T-cell (primary cell): ENCODE measurements around the gene SF1. TPM values are rescaled to one million over a fixed set of nuclear protein-coding genes. Genes with fewer than 3 reads are reported as not detected.

Source experiments
- ATAC-seq, 4 experiments: fragments of 200-7000 bp in 3 of 4; fragments of 150-1000 bp in 1 of 4; cut with Tn5 transposase; replicated peaks in 1 of 4; 1 replicate in 3 of 4; 2 replicates in 1 of 4; pipeline ENCODE4 v1.10.0; 2021; ENCODE audit warnings: moderate library complexity in 3 of 4, mild to moderate bottlenecking in 2 of 4, moderate number of reproducible peaks in 1 of 4
- CTCF ChIA-PET, 2 donors: fragments of 300-600 bp; sonication (Branson Sonifier 250); formaldehyde crosslinking; loops; one replicate each; lab custom pipeline; 2022; ENCODE audit warnings: antibody characterized with exemption in 2 of 2; lab: Charles Lee
- POLR2A ChIA-PET, 2 donors: fragments of 300-600 bp; sonication (Branson Sonifier 250); formaldehyde crosslinking; loops; one replicate each; lab custom pipeline; 2022; ENCODE audit warnings: antibody characterized with exemption in 2 of 2; lab: Charles Lee
- DNase-seq, 35 experiments: peaks; one replicate each; pipeline versions ENCODE4 v3.0.0 to v3.0.0-alpha.2; 2013 to 2023
- H3K27ac ChIP-seq: one replicate; pipeline ENCODE4 v1.5.1; 2013; ENCODE audit warnings: low read length
- H3K27me3 ChIP-seq, 2 experiments: replicated peaks in 1 of 2; 1 replicate in 1 of 2; 2 replicates in 1 of 2; pipeline versions ENCODE4 v1.6.1 to v1.7.0; 2013; ENCODE audit warnings: low read length in 1 of 2, mixed read lengths in 1 of 2; ENCODE audit not compliant: control insufficient read depth in 2 of 2, insufficient read depth in 2 of 2; ENCODE audit errors: extremely low read depth in 1 of 2
- H3K36me3 ChIP-seq, 2 donors: 1 replicate in 1 of 2; 2 replicates in 1 of 2; pipeline versions ENCODE4 v1.6.1 to v1.7.0; 2013; ENCODE audit warnings: low read length in 1 of 2; ENCODE audit not compliant: control insufficient read depth in 2 of 2, insufficient read depth in 1 of 2; ENCODE audit errors: extremely low read depth in 1 of 2
- H3K4me1 ChIP-seq, 2 experiments: 1 replicate in 1 of 2; 2 replicates in 1 of 2; pipeline versions ENCODE4 v1.6.1 to v1.7.0; 2013; ENCODE audit warnings: low read length in 2 of 2, mixed read lengths in 1 of 2; ENCODE audit not compliant: insufficient read depth in 2 of 2, control insufficient read depth in 1 of 2; ENCODE audit errors: extremely low read depth in 1 of 2
- H3K4me3 ChIP-seq, 2 donors: 1 replicate in 1 of 2; 2 replicates in 1 of 2; pipeline versions ENCODE4 v1.5.1 to v1.7.0; 2013; ENCODE audit warnings: mild to moderate bottlenecking in 2 of 2, low read length in 1 of 2, moderate library complexity in 1 of 2; ENCODE audit not compliant: control insufficient read depth in 1 of 2; ENCODE audit errors: extremely low read depth in 1 of 2
- H3K9me3 ChIP-seq: 2 replicates; pipeline ENCODE4 v1.7.0; 2013
- H3K27ac Mint-ChIP-seq, 2 donors: one replicate each; pipeline ENCODE4 v1.8.0; 2020 to 2021; ENCODE audit warnings: mild to moderate bottlenecking in 2 of 2, mixed read lengths in 2 of 2
- H3K27me3 Mint-ChIP-seq, 2 donors: one replicate each; pipeline ENCODE4 v1.8.0; 2021 to 2022; ENCODE audit warnings: mixed read lengths in 2 of 2
- H3K36me3 Mint-ChIP-seq: one replicate; pipeline ENCODE4 v1.8.0; 2021; ENCODE audit warnings: mixed read lengths
- H3K4me1 Mint-ChIP-seq, 3 donors: one replicate each; pipeline ENCODE4 v1.8.0; 2020 to 2022; ENCODE audit warnings: mixed read lengths in 3 of 3, mild to moderate bottlenecking in 1 of 3
- H3K4me3 Mint-ChIP-seq, 3 donors: one replicate each; pipeline ENCODE4 v1.8.0; 2020 to 2022; ENCODE audit warnings: mild to moderate bottlenecking in 3 of 3, mixed read lengths in 3 of 3, moderate library complexity in 3 of 3
- H3K9me3 Mint-ChIP-seq, 3 donors: one replicate each; pipeline ENCODE4 v1.8.0; 2020 to 2022; ENCODE audit warnings: mixed read lengths in 3 of 3
- WGBS: methylation state at CpG from one replicate; pipeline ENCODE4 v1.1.5; 2013; ENCODE audit warnings: missing lambda C conversion rate; ENCODE audit not compliant: insufficient coverage; 5-methylcytosine and 5-hydroxymethylcytosine counted together
- total RNA-seq, 35 experiments: library from RNA in 6 of 35; stranded (reverse) in 6 of 35; fragments of 120-200 nt in 1 of 35; gene quantifications; one replicate each; pipeline versions ENCODE4 v1.2.1 to v1.2.4 and lab custom pipeline; 2013 to 2026

Gene SF1
- total RNA-seq, 5 donors from 2014 or later (not counting 1 experiment from before 2014, with no cell fraction given) = 670 to 1,510 (median 732) TPM

GRCh38 chr11:64726867-64727530 lies 51.3 kb downstream of the SF1 start:
- no peak overlapping the region for H3K4me3 Mint-ChIP-seq
- Histone ChIP-seq H3K4me3 (no peak overlapping the region), H3K27me3 (peaks cover 0 to 7% of the 10 kb centered on the region in 2 experiments), H3K36me3 (peaks cover 18 to 45% of the 10 kb centered on the region in 2 donors), H3K27ac (no peak overlapping the region), H3K9me3 (no peaks in the 10 kb centered on the region), H3K4me1 (peaks cover 2 to 24% of the 10 kb centered on the region in 2 experiments)
- H3K27me3 Mint-ChIP-seq = peaks cover 5 to 6% of the 10 kb centered on the region in 2 donors
- ATAC-seq (no peak), DNase-seq (no peak)
- peaks cover 31% of the 10 kb centered on the region for H3K36me3 Mint-ChIP-seq
- H3K9me3 Mint-ChIP-seq = no peaks in the 10 kb centered on the region
- ChIA-PET POLR2A (no interaction called here), CTCF (interaction anchor here in 1 of 2 donors (0.7 kb wide), 1 partner anchor 9 kb away, joined by 11 read pairs; no protein-coding TSS in a partner anchor)
- H3K4me1 Mint-ChIP-seq = peaks cover 16 to 32% (median 21%) of the 10 kb centered on the region in 3 donors
- peak overlapping the region in 1 of 2 donors; percentile 16 for H3K27ac Mint-ChIP-seq
- WGBS = 89% methylated on average over 2 of the region's 7 CpGs

GRCh38 chr11:64726211-64726641 lies 52.1 kb downstream of the SF1 start:
- POLR2A ChIA-PET = no interaction called here

GRCh38 chr11:64724863-64725532 lies 53.3 kb downstream of the SF1 start:
- Mint-ChIP-seq H3K9me3 (no peaks in the 10 kb centered on the region), H3K27me3 (peaks cover 14 to 24% of the 10 kb centered on the region in 2 donors), H3K4me1 (peaks cover 16 to 28% (median 18%) of the 10 kb centered on the region in 3 donors), H3K4me3 (peak overlapping the region in 1 of 3 donors; percentile 10), H3K36me3 (peaks cover 20% of the 10 kb centered on the region), H3K27ac (peak overlapping the region in 1 of 2 donors; percentile 45)
- H3K4me1 ChIP-seq = peaks cover 2 to 24% of the 10 kb centered on the region in 2 experiments
- DNase-seq = no peak
- peaks cover 0 to 25% of the 10 kb centered on the region in 2 experiments for H3K27me3 ChIP-seq
- ChIA-PET CTCF (no interaction called here), POLR2A (no interaction called here)
- H3K36me3 ChIP-seq = peaks cover 12 to 29% of the 10 kb centered on the region in 2 donors
- H3K4me3 ChIP-seq = no peak overlapping the region
- no peak overlapping the region for H3K27ac ChIP-seq
- no peaks in the 10 kb centered on the region for H3K9me3 ChIP-seq
- no peak for ATAC-seq
- whole genome bisulfite sequencing = 81% methylated on average over 4 of the region's 7 CpGs

More at GRCh38 chr11:64726211-64726641, 52.1 kb downstream of the SF1 start:
- Histone ChIP-seq H3K9me3 (no peaks in the 10 kb centered on the region), H3K27ac (no peak overlapping the region), H3K4me1 (peaks cover 2 to 24% of the 10 kb centered on the region in 2 experiments), H3K4me3 (no peak overlapping the region), H3K36me3 (peaks cover 18 to 39% of the 10 kb centered on the region in 2 donors), H3K27me3 (peaks cover 0 to 15% of the 10 kb centered on the region in 2 experiments)
- DNase-seq = no peak
- peaks cover 16 to 32% (median 18%) of the 10 kb centered on the region in 3 donors for H3K4me1 Mint-ChIP-seq
- CTCF ChIA-PET = interaction anchor here in 1 of 2 donors (0.7 kb wide), 1 partner anchor 90 kb away, joined by 3 read pairs; no protein-coding TSS in a partner anchor
- H3K9me3 Mint-ChIP-seq = no peaks in the 10 kb centered on the region
- peaks cover 6 to 11% of the 10 kb centered on the region in 2 donors for H3K27me3 Mint-ChIP-seq
- H3K27ac Mint-ChIP-seq = no peak overlapping the region
- H3K36me3 Mint-ChIP-seq = peaks cover 23% of the 10 kb centered on the region
- 75% methylated on average over 7 of the region's 9 CpGs for WGBS
- ATAC-seq = no peak
- no peak overlapping the region for H3K4me3 Mint-ChIP-seq

DNA sequence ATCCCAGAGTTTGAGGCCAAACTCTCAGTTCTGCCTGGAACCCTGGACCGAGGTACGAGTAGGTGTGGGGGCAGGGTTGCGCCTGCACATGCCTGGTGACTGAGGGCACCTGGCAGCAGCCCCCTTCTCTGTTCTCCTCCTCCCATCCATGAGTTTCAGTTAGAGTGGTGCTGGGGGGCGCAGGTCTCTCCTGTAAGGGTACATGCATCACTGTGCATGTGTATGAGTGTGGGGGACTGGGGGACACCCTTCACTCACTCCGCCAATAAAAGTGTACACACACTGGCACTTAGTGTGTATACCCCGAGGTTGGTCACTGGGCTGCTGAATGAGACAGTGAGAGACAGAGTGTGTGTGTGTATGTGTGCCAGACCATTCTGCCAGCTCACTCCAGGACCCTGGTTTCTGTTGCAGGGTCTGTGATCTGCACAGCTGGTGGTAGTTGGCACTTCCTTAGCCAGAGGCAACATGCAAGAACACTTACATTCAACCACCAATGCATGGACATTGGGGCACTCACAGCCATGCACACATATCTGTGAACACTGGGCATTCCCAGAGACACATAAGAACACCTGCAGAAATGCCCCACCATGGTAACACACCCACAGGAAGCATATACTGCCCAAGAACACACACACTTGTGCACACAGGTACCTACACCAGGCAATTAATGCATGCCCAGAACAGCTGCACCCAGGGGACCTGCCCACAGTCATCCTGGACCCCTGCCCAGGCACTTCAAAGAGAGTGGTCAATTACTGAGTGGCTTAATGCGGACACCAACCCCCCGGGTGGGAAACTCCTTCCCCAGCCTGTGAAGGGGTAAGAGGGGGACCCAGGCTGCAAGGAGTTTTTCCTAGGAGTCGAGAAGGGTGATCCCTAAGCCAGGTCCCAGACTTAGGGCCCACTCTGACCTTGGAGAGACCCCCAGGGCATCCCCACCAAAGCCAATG lies 54.2 kb downstream of the SF1 start:
- 85% methylated on average over 2 of the region's 9 CpGs for WGBS
- Mint-ChIP-seq H3K27me3 (peaks cover 18 to 32% of the 10 kb centered on the region in 2 donors), H3K4me1 (peaks cover 16 to 26% (median 16%) of the 10 kb centered on the region in 3 donors), H3K36me3 (peaks cover 17% of the 10 kb centered on the region), H3K4me3 (peak overlapping the region; percentile 22 to 71 (median 56)), H3K9me3 (no peaks in the 10 kb centered on the region), H3K27ac (peak overlapping the region in 1 of 2 donors; percentile 30)
- Histone ChIP-seq H3K27me3 (peaks cover 0 to 30% of the 10 kb centered on the region in 2 experiments), H3K4me1 (peaks cover 2 to 24% of the 10 kb centered on the region in 2 experiments), H3K4me3 (no peak overlapping the region), H3K36me3 (peaks cover 12 to 22% of the 10 kb centered on the region in 2 donors), H3K9me3 (no peaks in the 10 kb centered on the region), H3K27ac (no peak overlapping the region)
- DNase-seq = no peak
- CTCF ChIA-PET = no interaction called here
- POLR2A ChIA-PET = no interaction called here
- ATAC-seq = no peak

GRCh38 chr11:64723117-64723906 lies 55.0 kb downstream of the SF1 start, which contains the start of gene NRXN2:
Gene NRXN2, minus strand, starts transcription at chr11:64723197. Its CDS starts 9,498 bp downstream, at chr11:64713699.
- peaks cover 9 to 15% of the 10 kb centered on the region in 2 donors for H3K36me3 ChIP-seq
- peaks cover 12% of the 10 kb centered on the region for H3K36me3 Mint-ChIP-seq
- DNase-seq (peak; percentile 64 to 92 (median 77)), ATAC-seq (peak; percentile 94 to 95 (median 94))
- peak within 1 kb of the TSS; percentile 51 to 72 for H3K4me3 ChIP-seq
- H3K9me3 ChIP-seq = no peaks in the 10 kb centered on the region
- peaks cover 2 to 24% of the 10 kb centered on the region in 2 experiments for H3K4me1 ChIP-seq
- no peaks in the 10 kb centered on the region for H3K9me3 Mint-ChIP-seq
- peaks cover 0 to 34% of the 10 kb centered on the region in 2 experiments for H3K27me3 ChIP-seq
- H3K4me1 Mint-ChIP-seq = peaks cover 16 to 22% (median 16%) of the 10 kb centered on the region in 3 donors
- POLR2A ChIA-PET = interaction anchor here in 1 of 2 donors (0.6 kb wide), 1 partner anchor 23 kb away, joined by 7 read pairs; no protein-coding TSS in a partner anchor
- peaks cover 20 to 38% of the 10 kb centered on the region in 2 donors for H3K27me3 Mint-ChIP-seq
- WGBS = 2% methylated on average over 61 of the region's 66 CpGs
- peak within 1 kb of the TSS; percentile 30 to 46 for H3K27ac Mint-ChIP-seq
- H3K4me3 Mint-ChIP-seq = peak within 1 kb of the TSS; percentile 52 to 71 (median 56)
- CTCF ChIA-PET = interaction anchor here in 1 of 2 donors (0.6 kb wide), 2 partner anchors 13 to 888 kb away, joined by 3 to 5 read pairs; no protein-coding TSS in a partner anchor
- H3K27ac ChIP-seq = peak within 1 kb of the TSS; percentile 58
